Right atrium auricular region (tissue), 2 donors: ENCODE data around the gene HUS1. TPM values are rescaled to one million over a fixed set of nuclear protein-coding genes. Genes with fewer than 3 reads are reported as not detected.

Source experiments
- DNase-seq: peaks from one replicate; pipeline ENCODE4 v3.0.0-alpha.2; 2019; ENCODE audit warnings: low spot score
- H3K27ac ChIP-seq, 2 donors: fragments of 200-600 bp; sonication (generic); 1 replicate in 1 of 2; 2 replicates in 1 of 2; pipeline ENCODE4 v1.5.1; 2016 to 2019
- H3K27me3 ChIP-seq, 2 donors: fragments of 200-600 bp; sonication (generic); one replicate each; pipeline versions ENCODE4 v1.5.1 to v1.6.0; 2017 to 2019
- H3K36me3 ChIP-seq: fragments of 200-600 bp; sonication (generic); one replicate; pipeline ENCODE4 v1.5.1; 2016
- H3K4me1 ChIP-seq, 2 donors: fragments of 200-600 bp; sonication (generic); one replicate each; pipeline versions ENCODE4 v1.5.1 to v1.6.0; 2017 to 2019
- H3K4me3 ChIP-seq, 2 donors: fragments of 200-600 bp; sonication (generic); 1 replicate in 1 of 2; 2 replicates in 1 of 2; pipeline ENCODE4 v1.5.1; 2017 to 2019; ENCODE audit warnings: mild to moderate bottlenecking in 1 of 2, moderate library complexity in 1 of 2
- H3K9me3 ChIP-seq, 2 donors: fragments of 200-600 bp; sonication (generic); one replicate each; pipeline ENCODE4 v1.5.1; 2019
- total RNA-seq, 2 donors: library from RNA; depleted of rRNA; stranded (reverse); fragments of >200 nt; gene quantifications; one replicate each; pipeline ENCODE4 v1.1.0, GENCODE V29; 2016
- TF ChIP-seq, protein P1 (sequence below), 2 donors: fragments of 200-600 bp; sonication (generic); IDR thresholded peaks; one replicate each; pipeline ENCODE4 v1.5.1; 2019; ENCODE audit warnings: antibody characterized with exemption in 2 of 2

Gene HUS1
- total RNA-seq, 2 donors from 2014 or later: 19.7 to 25.4 TPM

DNA sequence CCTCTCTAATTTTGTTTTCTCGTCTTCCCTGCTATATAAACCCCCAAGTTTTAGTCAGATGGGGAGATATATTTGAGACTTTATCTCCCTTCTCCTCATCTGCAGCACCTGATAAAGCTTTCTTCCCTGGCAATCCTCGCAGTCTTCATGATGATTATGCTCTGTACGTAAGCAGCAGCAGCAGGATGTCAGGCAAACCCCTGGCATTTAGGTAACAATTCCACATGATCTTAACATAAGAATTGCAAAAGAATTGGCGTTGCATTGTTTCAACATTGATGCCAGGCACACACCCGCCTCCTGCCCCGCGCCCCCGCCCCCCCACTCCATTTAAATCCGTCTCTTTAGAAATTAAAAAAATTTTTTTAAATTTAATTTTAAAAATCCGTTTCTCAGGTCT is 37.3 kb downstream of the HUS1 start:
- peak overlapping the region; percentile 86 to 96 for H3K27ac ChIP-seq
- peak; percentile 46 for DNase-seq
- no peaks in the 10 kb centered on the region for H3K9me3 ChIP-seq
- TF ChIP-seq, protein P1, sequence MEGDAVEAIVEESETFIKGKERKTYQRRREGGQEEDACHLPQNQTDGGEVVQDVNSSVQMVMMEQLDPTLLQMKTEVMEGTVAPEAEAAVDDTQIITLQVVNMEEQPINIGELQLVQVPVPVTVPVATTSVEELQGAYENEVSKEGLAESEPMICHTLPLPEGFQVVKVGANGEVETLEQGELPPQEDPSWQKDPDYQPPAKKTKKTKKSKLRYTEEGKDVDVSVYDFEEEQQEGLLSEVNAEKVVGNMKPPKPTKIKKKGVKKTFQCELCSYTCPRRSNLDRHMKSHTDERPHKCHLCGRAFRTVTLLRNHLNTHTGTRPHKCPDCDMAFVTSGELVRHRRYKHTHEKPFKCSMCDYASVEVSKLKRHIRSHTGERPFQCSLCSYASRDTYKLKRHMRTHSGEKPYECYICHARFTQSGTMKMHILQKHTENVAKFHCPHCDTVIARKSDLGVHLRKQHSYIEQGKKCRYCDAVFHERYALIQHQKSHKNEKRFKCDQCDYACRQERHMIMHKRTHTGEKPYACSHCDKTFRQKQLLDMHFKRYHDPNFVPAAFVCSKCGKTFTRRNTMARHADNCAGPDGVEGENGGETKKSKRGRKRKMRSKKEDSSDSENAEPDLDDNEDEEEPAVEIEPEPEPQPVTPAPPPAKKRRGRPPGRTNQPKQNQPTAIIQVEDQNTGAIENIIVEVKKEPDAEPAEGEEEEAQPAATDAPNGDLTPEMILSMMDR (IDR thresholded peaks at IDR 0.05): no peak
- H3K4me1 ChIP-seq: peaks cover 0 to 68% of the 10 kb centered on the region in 2 donors
- no peak overlapping the region for H3K4me3 ChIP-seq
- H3K27me3 ChIP-seq: no peaks in the 10 kb centered on the region
- no peaks in the 10 kb centered on the region for H3K36me3 ChIP-seq

DNA sequence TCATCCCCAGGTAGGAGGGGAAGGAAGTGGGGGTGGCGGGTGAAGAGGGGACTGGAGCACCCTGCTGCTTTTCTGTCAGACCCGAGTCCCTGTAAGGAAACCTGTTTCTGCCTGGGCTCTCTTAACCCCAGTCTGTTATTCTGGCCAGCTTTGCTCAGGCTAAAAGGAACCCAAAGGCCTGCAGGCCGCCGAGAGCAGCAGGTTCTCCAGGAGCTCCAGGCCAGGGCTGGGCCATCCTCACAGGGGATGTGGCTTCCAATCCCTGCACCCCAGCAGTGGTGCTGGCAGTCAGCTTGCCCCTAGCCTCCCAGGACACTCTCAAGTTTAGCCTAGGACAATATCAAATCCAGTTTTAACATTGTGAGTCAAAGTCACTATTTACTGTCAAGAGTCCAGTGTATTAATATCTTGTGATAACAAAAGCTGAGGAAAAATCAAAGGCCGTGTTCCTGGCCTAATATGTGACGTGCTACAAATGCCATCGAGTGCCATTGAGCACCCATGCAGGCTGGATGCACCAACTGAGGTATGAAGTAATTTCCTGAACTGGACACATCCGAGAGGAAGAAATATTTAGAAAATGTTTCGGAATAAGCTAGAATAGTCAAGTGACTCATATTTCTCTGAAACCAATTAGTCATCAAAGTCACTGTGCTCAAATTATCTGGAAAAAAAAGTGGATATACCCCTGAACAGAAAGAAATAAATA is 38.1 kb downstream of the HUS1 start:
- Histone ChIP-seq H3K4me1 (peaks cover 0 to 76% of the 10 kb centered on the region in 2 donors), H3K4me3 (no peak overlapping the region), H3K36me3 (no peaks in the 10 kb centered on the region), H3K27me3 (no peaks in the 10 kb centered on the region), H3K27ac (peak overlapping the region; percentile 86 to 96), H3K9me3 (no peaks in the 10 kb centered on the region)
- TF ChIP-seq, protein P1 (IDR thresholded peaks at IDR 0.05): no peak
- DNase-seq: peak; percentile 80

DNA sequence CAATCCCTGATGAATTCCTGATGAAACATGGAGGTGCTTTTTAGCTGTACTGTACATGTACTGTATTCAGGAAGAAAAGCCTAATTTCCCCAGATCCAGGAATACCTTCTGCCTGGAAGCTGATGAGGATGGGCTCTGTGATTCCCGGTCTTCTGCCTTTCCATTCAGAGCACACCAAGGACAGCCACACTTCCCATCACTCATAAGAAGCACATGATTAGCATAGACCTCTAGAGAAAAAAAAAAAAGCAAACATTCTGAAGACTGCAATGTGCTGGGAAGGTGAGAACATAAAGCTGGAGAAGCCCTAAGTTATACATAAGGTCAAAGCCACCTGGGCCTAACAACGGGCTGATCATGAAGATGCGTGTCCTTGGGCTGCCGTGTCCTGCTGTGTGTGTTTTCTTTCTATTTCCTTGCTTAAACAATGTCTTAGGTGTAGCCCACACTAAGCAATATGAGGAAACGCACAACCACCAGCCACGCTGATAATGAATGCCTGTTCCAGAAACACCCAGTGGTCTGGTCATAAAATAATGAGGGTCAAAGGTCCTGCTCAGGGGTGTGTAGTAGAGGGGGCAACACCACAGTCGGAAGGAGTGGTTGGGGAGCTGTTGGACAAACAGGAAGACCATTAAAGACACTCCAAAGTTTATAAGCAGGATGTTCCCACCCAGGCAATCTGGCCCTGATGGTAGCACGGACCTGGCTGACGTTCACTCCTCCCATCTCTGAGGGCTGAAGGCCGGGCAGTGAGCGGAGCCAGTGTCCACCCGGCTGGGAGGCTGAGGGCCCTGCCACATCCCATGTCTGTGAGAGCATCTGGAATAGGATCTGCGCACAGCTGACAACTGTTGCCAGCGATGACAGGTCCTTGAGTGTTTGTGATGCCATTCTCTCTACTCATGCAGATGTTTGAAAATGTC is 39.1 kb downstream of the HUS1 start:
- TF ChIP-seq, protein P1 (IDR thresholded peaks at IDR 0.05): no peak
- H3K4me1 ChIP-seq: peaks cover 0 to 69% of the 10 kb centered on the region in 2 donors
- no peaks in the 10 kb centered on the region for H3K27me3 ChIP-seq
- H3K27ac ChIP-seq: peak overlapping the region; percentile 86 to 96
- H3K4me3 ChIP-seq: no peak overlapping the region
- DNase-seq: peak; percentile 71
- no peaks in the 10 kb centered on the region for H3K9me3 ChIP-seq
- no peaks in the 10 kb centered on the region for H3K36me3 ChIP-seq

DNA sequence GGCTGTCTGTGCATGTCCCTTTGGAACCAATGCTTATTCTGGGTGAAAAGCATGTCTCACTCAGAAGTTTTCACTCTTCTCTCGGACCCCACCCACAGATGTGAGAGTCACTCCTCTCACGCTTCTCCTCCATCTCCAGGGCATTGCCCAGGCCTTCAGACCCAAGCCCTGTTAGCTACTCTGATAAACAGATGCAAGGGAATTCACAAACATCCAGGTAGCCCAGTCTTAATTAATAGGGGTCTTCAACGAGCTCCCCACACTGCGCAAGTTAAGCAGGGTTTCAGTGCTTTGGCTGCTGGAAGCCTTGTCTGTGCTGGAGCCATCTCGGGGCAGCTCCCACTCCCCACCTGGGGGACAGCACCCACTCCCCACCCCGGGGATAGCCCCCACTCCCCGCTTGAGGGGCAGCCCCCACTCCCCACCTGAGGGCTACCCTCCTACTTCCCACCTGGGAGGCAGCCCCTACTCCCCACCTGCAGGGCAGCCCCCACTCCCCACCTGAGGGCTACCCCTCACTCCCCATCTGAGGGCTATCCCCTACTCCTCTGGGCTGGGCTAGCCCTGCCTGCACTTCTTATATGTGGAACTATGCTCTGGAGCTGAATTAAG is 39.9 kb downstream of the HUS1 start:
- H3K27ac ChIP-seq: peak overlapping the region; percentile 86 to 96
- no peaks in the 10 kb centered on the region for H3K27me3 ChIP-seq
- no peaks in the 10 kb centered on the region for H3K36me3 ChIP-seq
- TF ChIP-seq, protein P1 (IDR thresholded peaks at IDR 0.05): no peak
- H3K4me1 ChIP-seq: peaks cover 0 to 62% of the 10 kb centered on the region in 2 donors
- H3K9me3 ChIP-seq: no peaks in the 10 kb centered on the region
- DNase-seq: no peak
- H3K4me3 ChIP-seq: no peak overlapping the region

DNA sequence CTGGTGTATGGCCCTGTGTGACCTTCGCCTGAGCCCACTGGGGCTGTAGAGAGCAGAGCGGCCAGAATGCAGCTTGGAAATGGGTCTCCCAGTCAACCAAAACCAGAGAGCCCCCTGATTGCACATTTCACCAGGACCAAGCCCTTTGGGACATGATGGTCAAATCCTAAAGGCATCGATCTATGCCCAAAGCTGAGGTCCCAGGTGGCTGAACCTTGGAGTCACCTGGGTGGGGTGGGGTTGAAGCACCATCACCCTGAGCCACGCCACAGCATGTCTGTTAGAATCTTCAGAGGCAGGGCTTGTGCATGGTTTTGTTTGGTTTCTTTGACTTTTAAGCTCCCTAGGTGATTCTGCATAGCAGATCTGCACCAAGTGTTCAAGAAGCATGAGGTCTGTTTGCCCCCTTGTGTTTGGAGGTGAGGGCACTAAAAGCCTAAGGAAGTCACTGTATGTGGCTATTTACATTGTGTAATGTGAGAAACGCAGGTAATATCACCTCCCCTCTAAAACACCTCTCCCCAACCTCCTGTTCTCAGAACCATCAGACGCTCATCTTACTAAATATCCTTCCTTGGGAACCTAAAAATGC is 40.7 kb downstream of the HUS1 start:
- H3K4me3 ChIP-seq: no peak overlapping the region
- peaks cover 0 to 62% of the 10 kb centered on the region in 2 donors for H3K4me1 ChIP-seq
- H3K27me3 ChIP-seq: no peaks in the 10 kb centered on the region
- no peaks in the 10 kb centered on the region for H3K36me3 ChIP-seq
- no peak for DNase-seq
- TF ChIP-seq, protein P1 (IDR thresholded peaks at IDR 0.05): no peak
- peak overlapping the region; percentile 86 to 96 for H3K27ac ChIP-seq
- H3K9me3 ChIP-seq: no peaks in the 10 kb centered on the region
